GM12878 (cell line): ENCODE results near the gene REN. TPM values are rescaled to one million over a fixed set of nuclear protein-coding genes. Genes with fewer than 3 reads are reported as not detected.

ENCODE experiments used
- BCLAF1 ChIP-seq: fragments of 450-650 bp; IDR thresholded peaks from 2 replicates; pipeline ENCODE4 v1.6.1; 2017; ENCODE audit warnings: antibody characterized with exemption, mild to moderate bottlenecking, moderate library complexity
- BMI1 ChIP-seq: fragments of 450-650 bp; IDR thresholded peaks from 2 replicates; pipeline ENCODE4 v1.6.1; 2016; ENCODE audit warnings: mild to moderate bottlenecking, moderate library complexity, borderline replicate concordance
- CBX5 ChIP-seq: sonication (generic); IDR thresholded peaks from 2 replicates; pipeline ENCODE4 v1.6.1; 2016; ENCODE audit warnings: low read depth, moderate library complexity, mild to moderate bottlenecking, inconsistent platforms
- DPF2 ChIP-seq: fragments of 450-650 bp; IDR thresholded peaks from 2 replicates; pipeline ENCODE4 v1.6.1; 2017; ENCODE audit warnings: mild to moderate bottlenecking
- ESRRA ChIP-seq: IDR thresholded peaks from 2 replicates; pipeline ENCODE4 v1.6.1; 2012; ENCODE audit warnings: mild to moderate bottlenecking, low read length, improper control_type of control experiment
- MTA3 ChIP-seq: IDR thresholded peaks from 2 replicates; pipeline ENCODE4 v1.6.1; 2012; ENCODE audit warnings: low read length, inconsistent platforms, borderline replicate concordance
- NBN ChIP-seq: fragments of 450-650 bp; IDR thresholded peaks from 2 replicates; pipeline ENCODE4 v1.6.1; 2016
- PAX5 ChIP-seq: IDR thresholded peaks from 2 replicates; pipeline ENCODE4 v1.6.1; 2011; ENCODE audit warnings: low read depth, low read length, borderline replicate concordance
- SMC3 ChIP-seq: IDR thresholded peaks from 2 replicates; pipeline ENCODE4 v1.6.1; 2011; ENCODE audit warnings: low read length, improper control_type of control experiment, borderline replicate concordance
- TCF12 ChIP-seq: IDR thresholded peaks from 2 replicates; pipeline ENCODE4 v1.6.1; 2011; ENCODE audit warnings: low read depth, mild to moderate bottlenecking, low read length
- YY1 ChIP-seq: IDR thresholded peaks from 2 replicates; pipeline ENCODE4 v1.6.1; 2011; ENCODE audit warnings: low read depth, mild to moderate bottlenecking, low read length
- ZNF622 ChIP-seq: fragments of 450-650 bp; IDR thresholded peaks from 2 replicates; pipeline ENCODE4 v1.6.1; 2017; ENCODE audit warnings: mild to moderate bottlenecking, inconsistent platforms
- polyA plus RNA-seq, 11 experiments: library from polyadenylated mRNA; depleted of rRNA in 4 of 11; unstranded in 6 of 11; stranded (reverse) in 5 of 11; fragments of >200 nt; fragmentation: Nextera tagmentation in 4 of 11; fragmentation: Illumina TruSeq in 1 of 11; extraction: Ambion mirVana in 4 of 11; extraction: Trizol in 1 of 11; gene quantifications; 1 replicate in 1 of 11; 2 replicates in 10 of 11; pipeline versions ENCODE4 v1.2.1 to v1.2.3, GENCODE V29; 2011 to 2016; ENCODE audit warnings: inconsistent platforms in 2 of 11, missing spikeins in 2 of 11, low read depth in 1 of 11
- total RNA-seq, 4 experiments: library from RNA; depleted of rRNA in 3 of 4; stranded (reverse); fragments of >200 nt in 3 of 4; fragmentation: Illumina TruSeq in 1 of 4; extraction: Trizol in 1 of 4; gene quantifications; 2 replicates each; pipeline versions ENCODE4 v1.2.1 to v1.2.3, GENCODE V29; 2013 to 2021
- TF ChIP-seq, protein P1 (sequence below): fragments of 450-650 bp; IDR thresholded peaks from 2 replicates; pipeline ENCODE4 v1.6.1; 2017; ENCODE audit warnings: low read depth, mild to moderate bottlenecking, moderate library complexity

Gene REN
- total and polyA plus RNA-seq, 10 of the 15 experiments (the other 5 are each of a cell fraction or from before 2014, with no cell fraction given), result not detected

DNA sequence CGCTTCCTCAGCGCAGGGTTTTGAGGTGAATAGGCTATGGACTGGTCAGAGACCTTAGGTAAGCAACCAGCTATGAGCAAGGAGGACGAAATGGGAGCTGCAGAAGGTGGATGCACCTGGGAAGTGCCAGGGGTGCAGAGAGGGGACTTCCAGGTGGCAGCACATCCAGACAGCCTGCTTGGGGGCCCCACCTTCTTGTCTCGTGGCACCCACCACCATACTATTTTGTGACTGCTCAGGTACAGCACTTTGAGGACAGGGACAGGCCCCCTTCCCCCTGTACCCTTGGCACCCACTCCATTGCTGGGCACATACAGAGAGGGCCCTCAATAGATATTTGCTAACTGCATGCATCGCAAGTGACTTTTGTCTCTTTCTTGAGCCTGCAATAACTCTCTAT, 30.9 kb upstream of the REN start (continued):
- TF ChIP-seq ESRRA (no peak), MTA3 (no peak), BMI1 (no peak), BCLAF1 (no peak), DPF2 (no peak), NBN (no peak), SMC3 (no peak), TCF12 (no peak), ZNF622 (no peak), PAX5 (no peak), CBX5 (no peak), YY1 (no peak)
- TF ChIP-seq, protein P1, sequence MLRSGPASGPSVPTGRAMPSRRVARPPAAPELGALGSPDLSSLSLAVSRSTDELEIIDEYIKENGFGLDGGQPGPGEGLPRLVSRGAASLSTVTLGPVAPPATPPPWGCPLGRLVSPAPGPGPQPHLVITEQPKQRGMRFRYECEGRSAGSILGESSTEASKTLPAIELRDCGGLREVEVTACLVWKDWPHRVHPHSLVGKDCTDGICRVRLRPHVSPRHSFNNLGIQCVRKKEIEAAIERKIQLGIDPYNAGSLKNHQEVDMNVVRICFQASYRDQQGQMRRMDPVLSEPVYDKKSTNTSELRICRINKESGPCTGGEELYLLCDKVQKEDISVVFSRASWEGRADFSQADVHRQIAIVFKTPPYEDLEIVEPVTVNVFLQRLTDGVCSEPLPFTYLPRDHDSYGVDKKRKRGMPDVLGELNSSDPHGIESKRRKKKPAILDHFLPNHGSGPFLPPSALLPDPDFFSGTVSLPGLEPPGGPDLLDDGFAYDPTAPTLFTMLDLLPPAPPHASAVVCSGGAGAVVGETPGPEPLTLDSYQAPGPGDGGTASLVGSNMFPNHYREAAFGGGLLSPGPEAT, result no peak
